OCI-LY1 (cell line): ENCODE data around the gene INO80E.

ENCODE experiments used
- CTCF ChIP-seq: fragments of 200-600 bp; sonication (generic), shearing (Covaris generic); IDR thresholded peaks from 2 replicates; pipeline ENCODE4 v1.5.1; 2017; ENCODE audit warnings: mild to moderate bottlenecking, antibody characterized with exemption, low read length, moderate library complexity, mixed read lengths
- EZH2 ChIP-seq: fragments of 200-600 bp; sonication (generic), shearing (Covaris generic); IDR thresholded peaks from 2 replicates; pipeline ENCODE4 v1.8.0; 2017; ENCODE audit warnings: borderline replicate concordance, mixed run types, mild to moderate bottlenecking, antibody characterized with exemption, low read length, moderate library complexity, mixed read lengths

- no peak for TF ChIP-seq CTCF
- no peak for TF ChIP-seq EZH2
Observed at GRCh38 chr16:29990883-29991570, 5.0 kb upstream of the INO80E start.
